Effector CD8-positive, alpha-beta T cell (primary cell): ENCODE measurements around the gene TCAP.
"Not testable (repeated sequence)": the region's sequence is repeated elsewhere in the genome, so short reads cannot be mapped to it uniquely, and the experiment has no call there.

Experiments used
- DNase-seq: peaks from one replicate; lab custom pipeline; 2025; lab: John Stamatoyannopoulos, UW

The TCAP gene

GRCh38 chr17:39704821-39705551, 39.8 kb downstream of the TCAP start:
- DNase-seq: no peak

DNA sequence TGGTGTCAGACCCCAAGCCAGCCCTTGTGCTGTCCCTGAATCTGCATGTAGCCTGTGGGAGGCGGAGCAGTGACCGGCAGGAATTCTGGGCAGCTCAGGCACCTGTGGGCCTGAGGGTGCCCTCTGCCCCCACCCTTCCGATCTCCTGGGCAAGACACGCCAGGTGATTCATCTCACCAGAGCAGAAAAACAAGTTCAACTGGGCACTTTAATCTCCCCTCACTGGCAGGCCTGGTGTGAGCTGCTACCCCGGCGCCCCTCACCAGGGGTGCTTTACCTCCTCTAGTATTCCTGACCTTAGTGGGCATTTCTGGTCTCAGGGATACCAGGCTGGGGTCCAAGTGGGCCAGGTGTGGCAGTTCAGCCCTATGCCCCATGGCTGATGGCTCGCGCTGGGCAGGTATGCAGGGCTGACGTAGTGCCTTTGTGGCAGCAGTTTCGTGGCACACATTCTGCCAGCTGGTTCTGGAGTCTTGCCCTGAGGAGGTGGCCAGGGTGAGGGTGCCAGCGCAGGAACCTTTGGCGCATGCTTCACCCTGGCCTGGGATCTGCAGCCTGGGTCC, 40.7 kb downstream of the TCAP start:
- DNase-seq: no peak

DNA sequence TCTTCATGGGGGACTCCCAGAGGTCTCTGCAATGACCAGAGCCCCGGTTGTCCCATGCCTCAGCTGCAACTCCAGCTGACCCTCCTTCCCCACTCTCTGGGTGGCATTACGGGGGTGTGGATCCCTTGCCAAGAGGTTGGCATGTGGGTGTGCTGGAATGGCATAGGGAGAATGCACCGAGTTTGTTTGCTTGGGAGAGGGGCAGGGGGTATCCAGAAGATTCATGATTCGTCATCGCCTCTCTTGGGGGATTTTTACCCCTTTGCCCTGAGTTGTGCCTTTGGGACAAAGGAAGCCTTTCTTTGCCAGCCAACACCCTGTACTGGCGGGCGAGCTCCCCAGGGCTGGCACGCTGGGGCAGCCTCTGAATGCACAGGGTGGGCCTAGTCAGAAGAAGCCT, 41.2 kb downstream of the TCAP start:
- no peak for DNase-seq

DNA sequence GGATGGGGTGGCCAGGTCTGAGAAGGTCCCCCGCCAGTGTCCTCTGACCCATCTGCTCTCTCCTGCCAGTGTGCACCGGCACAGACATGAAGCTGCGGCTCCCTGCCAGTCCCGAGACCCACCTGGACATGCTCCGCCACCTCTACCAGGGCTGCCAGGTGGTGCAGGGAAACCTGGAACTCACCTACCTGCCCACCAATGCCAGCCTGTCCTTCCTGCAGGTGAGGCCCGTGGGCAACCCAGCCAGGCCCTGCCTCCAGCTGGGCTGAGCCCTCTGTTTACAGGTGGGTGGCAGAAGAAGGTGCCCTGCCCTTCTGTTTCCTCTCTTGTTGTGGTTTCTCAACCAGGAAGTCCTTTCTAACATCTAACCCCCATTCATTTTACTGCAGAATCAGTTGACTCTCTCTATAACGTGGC, 41.8 kb downstream of the TCAP start:
- no peak for DNase-seq

DNA sequence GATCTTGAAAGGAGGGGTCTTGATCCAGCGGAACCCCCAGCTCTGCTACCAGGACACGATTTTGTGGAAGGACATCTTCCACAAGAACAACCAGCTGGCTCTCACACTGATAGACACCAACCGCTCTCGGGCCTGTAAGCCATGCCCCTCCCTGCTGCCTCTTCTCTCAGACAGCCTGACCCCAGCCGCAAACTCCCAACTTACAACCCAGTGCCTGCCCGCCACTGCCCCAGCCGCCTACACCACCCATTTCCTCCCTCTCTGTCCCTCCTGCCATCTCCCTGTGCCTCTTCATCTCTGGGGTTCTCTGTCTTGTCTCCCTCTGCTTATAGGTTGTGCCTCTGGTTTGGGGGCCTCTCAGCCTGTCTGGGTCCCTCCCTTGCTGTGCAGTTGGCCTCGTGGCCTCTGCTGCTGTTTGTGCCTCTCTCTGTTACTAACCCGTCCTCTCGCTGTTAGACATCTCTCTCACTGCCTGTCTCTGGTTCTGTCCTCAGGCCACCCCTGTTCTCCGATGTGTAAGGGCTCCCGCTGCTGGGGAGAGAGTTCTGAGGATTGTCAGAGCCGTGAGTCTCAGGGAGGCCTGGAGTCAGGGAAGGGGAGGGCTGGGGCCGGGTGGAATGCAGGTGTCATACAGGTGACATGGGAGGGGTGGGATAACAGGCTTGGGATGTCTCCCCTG, 44.3 kb downstream of the TCAP start:
- no peak for DNase-seq

- no peak for DNase-seq
Observed at GRCh38 chr17:39709998-39710964, 45.1 kb downstream of the TCAP start.

DNA sequence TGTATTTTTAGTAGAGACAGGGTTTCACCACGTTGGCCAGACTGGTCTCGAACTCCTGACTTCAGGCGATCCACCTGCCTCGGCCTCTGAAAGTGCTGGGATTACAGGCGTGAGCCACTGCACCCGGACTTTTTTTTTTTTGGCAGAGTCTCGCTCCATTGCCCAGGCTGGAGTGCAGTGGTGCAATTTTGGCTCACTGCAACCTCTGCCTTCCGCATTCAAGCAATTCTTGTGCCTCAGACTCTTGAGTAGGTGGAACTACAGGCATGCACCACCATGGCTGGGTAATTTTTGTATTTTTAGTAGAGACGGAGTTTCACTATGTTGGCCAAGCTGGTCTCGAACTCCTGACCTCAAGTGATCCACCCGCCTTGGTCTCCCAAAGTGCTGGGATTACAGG, 45.9 kb downstream of the TCAP start:
- not testable (repeated sequence) for DNase-seq

DNA sequence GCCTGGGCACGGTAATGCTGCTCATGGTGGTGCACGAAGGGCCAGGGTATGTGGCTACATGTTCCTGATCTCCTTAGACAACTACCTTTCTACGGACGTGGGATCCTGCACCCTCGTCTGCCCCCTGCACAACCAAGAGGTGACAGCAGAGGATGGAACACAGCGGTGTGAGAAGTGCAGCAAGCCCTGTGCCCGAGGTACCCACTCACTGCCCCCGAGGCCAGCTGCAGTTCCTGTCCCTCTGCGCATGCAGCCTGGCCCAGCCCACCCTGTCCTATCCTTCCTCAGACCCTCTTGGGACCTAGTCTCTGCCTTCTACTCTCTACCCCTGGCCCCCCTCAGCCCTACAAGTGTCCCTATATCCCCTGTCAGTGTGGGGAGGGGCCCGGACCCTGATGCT, 46.7 kb downstream of the TCAP start:
- no peak for DNase-seq

DNA sequence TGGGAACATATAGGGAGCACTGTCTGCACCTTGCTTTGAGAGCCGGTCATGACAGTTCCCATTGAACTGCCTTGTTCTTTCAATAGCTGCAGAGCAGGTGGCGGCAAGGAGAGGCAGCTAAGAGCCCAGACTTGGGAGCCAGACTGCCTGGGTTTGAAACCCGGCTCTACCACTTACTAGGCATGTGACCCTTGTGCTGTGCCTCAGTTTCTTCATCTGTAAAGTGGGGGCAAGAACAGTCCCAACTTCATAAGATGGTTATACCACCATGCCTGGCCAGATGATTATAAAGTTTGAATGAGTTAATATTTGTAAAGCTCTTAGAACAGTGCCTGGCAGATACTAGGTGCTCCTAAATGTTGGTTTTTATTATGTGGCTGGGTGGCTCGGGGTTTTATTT, 49.1 kb downstream of the TCAP start:
- DNase-seq: no peak

GRCh38 chr17:39715375-39716072, 50.4 kb downstream of the TCAP start:
- DNase-seq: no peak
